NT2/D1 (cell line): ENCODE results near the gene TRMT61A.

Source experiments
- DNase-seq: peaks from one replicate; pipeline ENCODE4 v3.0.0-alpha.2; 2011; ENCODE audit warnings: low read depth, low spot score
- H3K27me3 ChIP-seq: 2 replicates; pipeline ENCODE4 v1.6.0; 2011; ENCODE audit warnings: mild to moderate bottlenecking; ENCODE audit not compliant: insufficient read length, insufficient read depth
- H3K36me3 ChIP-seq: 2 replicates; pipeline ENCODE4 v1.6.1; 2011; ENCODE audit warnings: mild to moderate bottlenecking, low read length, mixed read lengths; ENCODE audit not compliant: insufficient read depth, insufficient read length
- H3K4me1 ChIP-seq: 2 replicates; pipeline ENCODE4 v1.5.1; 2011; ENCODE audit not compliant: insufficient read depth, insufficient read length
- H3K4me3 ChIP-seq: 2 replicates; pipeline ENCODE4 v1.5.1; 2011; ENCODE audit warnings: low read depth; ENCODE audit not compliant: insufficient read length
- H3K9ac ChIP-seq: 2 replicates; pipeline ENCODE4 v1.6.0; 2011; ENCODE audit warnings: low read depth; ENCODE audit not compliant: insufficient read length
- H3K9me3 ChIP-seq: 2 replicates; pipeline ENCODE4 v1.5.1; 2011; ENCODE audit warnings: mild to moderate bottlenecking, low read length; ENCODE audit not compliant: insufficient read depth
- SUZ12 ChIP-seq: IDR thresholded peaks from 2 replicates; pipeline ENCODE4 v1.6.1; 2011; ENCODE audit not compliant: insufficient read length, insufficient read depth; ENCODE audit errors: extremely low read depth
- YY1 ChIP-seq: IDR thresholded peaks from 2 replicates; pipeline ENCODE4 v1.6.1; 2011; ENCODE audit not compliant: insufficient read length, insufficient read depth
- ZNF274 ChIP-seq: IDR thresholded peaks from 2 replicates; pipeline ENCODE4 v1.6.1; 2011; ENCODE audit warnings: mild to moderate bottlenecking, low read depth, low read length

TRMT61A gene

GRCh38 chr14:103501921-103502669 is 26.9 kb upstream of the TRMT61A start:
- Histone ChIP-seq H3K27me3 (no peaks in the 10 kb centered on the region), H3K4me1 (peaks cover 1% of the 10 kb centered on the region), H3K9ac (no peak overlapping the region), H3K36me3 (peaks cover 59% of the 10 kb centered on the region), H3K9me3 (no peaks in the 10 kb centered on the region), H3K4me3 (no peak overlapping the region)
- DNase-seq: no peak
- no peak for TF ChIP-seq SUZ12
- no peak for TF ChIP-seq YY1
- TF ChIP-seq ZNF274: no peak

GRCh38 chr14:103502877-103503276 is 26.1 kb upstream of the TRMT61A start:
- DNase-seq: no peak
- Histone ChIP-seq H3K9me3 (no peaks in the 10 kb centered on the region), H3K4me3 (no peak overlapping the region), H3K36me3 (peaks cover 65% of the 10 kb centered on the region), H3K9ac (no peak overlapping the region), H3K27me3 (no peaks in the 10 kb centered on the region), H3K4me1 (peaks cover 1% of the 10 kb centered on the region)
- no peak for TF ChIP-seq ZNF274
- no peak for TF ChIP-seq YY1
- TF ChIP-seq SUZ12: no peak

GRCh38 chr14:103503296-103503695 is 25.7 kb upstream of the TRMT61A start:
- no peak for TF ChIP-seq SUZ12
- TF ChIP-seq YY1: no peak
- TF ChIP-seq ZNF274: no peak

GRCh38 chr14:103504991-103505565 is 23.9 kb upstream of the TRMT61A start:
- no peaks in the 10 kb centered on the region for H3K9me3 ChIP-seq
- no peak for TF ChIP-seq SUZ12
- TF ChIP-seq ZNF274: no peak
- no peak for TF ChIP-seq YY1
- peaks cover 1% of the 10 kb centered on the region for H3K4me1 ChIP-seq
- no peaks in the 10 kb centered on the region for H3K27me3 ChIP-seq
- H3K36me3 ChIP-seq: peaks cover 73% of the 10 kb centered on the region
- H3K4me3 ChIP-seq: no peak overlapping the region
- H3K9ac ChIP-seq: no peak overlapping the region
- no peak for DNase-seq

More at GRCh38 chr14:103503296-103503695, 25.7 kb upstream of the TRMT61A start:
- DNase-seq: no peak
- Histone ChIP-seq H3K36me3 (peaks cover 66% of the 10 kb centered on the region), H3K4me3 (no peak overlapping the region), H3K4me1 (peaks cover 1% of the 10 kb centered on the region), H3K9me3 (no peaks in the 10 kb centered on the region), H3K9ac (no peak overlapping the region), H3K27me3 (no peaks in the 10 kb centered on the region)

- H3K9me3 ChIP-seq: no peaks in the 10 kb centered on the region
- H3K4me3 ChIP-seq: no peak overlapping the region
- TF ChIP-seq ZNF274: no peak
- peaks cover 63% of the 10 kb centered on the region for H3K36me3 ChIP-seq
- no peaks in the 10 kb centered on the region for H3K4me1 ChIP-seq
- no peaks in the 10 kb centered on the region for H3K27me3 ChIP-seq
- no peak for DNase-seq
- no peak overlapping the region for H3K9ac ChIP-seq
Observed at GRCh38 chr14:103507751-103508150, 21.2 kb upstream of the TRMT61A start.

- Histone ChIP-seq H3K9me3 (no peaks in the 10 kb centered on the region), H3K36me3 (peaks cover 62% of the 10 kb centered on the region), H3K4me3 (no peak overlapping the region), H3K9ac (no peak overlapping the region), H3K27me3 (no peaks in the 10 kb centered on the region), H3K4me1 (peaks cover 2% of the 10 kb centered on the region)
- no peak for DNase-seq
- TF ChIP-seq SUZ12 (no peak), ZNF274 (no peak), YY1 (no peak)
Observed at GRCh38 chr14:103508521-103509329, 20.3 kb upstream of the TRMT61A start.
